Measurements from ENCODE around the gene PALB2. TPM values are rescaled to one million over a fixed set of nuclear protein-coding genes. Genes with fewer than 3 reads are reported as not detected.

Gene PALB2
- total RNA-seq, result 1 to 10 TPM; 6.3 to 6.6 TPM
- long read RNA-seq, full-length matches to known transcripts, result 3 of 8 reads
- long read RNA-seq, partial matches to known transcripts, result 3 of 8 reads
- long read RNA-seq, other reads (novel, unspliced or antisense), result 2 of 8 reads

GRCh38 chr16:23640931-23641765 lies at the start of gene PALB2, which contains the start of gene DCTN5:
PALB2 (minus strand) TSS chr16:23641310; CDS start chr16:23641157, 153 bp downstream.
DCTN5 (plus strand) TSS chr16:23641466; CDS start chr16:23641543, 77 bp downstream.
- intact Hi-C loops (cut with DNase I), result no loop called here
- DNase-seq, result peak; percentile 95
- peak; percentile 100 for ATAC-seq

GRCh38 chr16:23689442-23690187 lies 48.5 kb upstream of the PALB2 start:
- ATAC-seq, result no peak
- DNase-seq, result no peak
- intact Hi-C loops (cut with DNase I), result no loop called here

GRCh38 chr16:23687034-23687808 lies 46.1 kb upstream of the PALB2 start:
- intact Hi-C loops (cut with DNase I), result no loop called here
- ATAC-seq (no peak), DNase-seq (no peak)

GRCh38 chr16:23683487-23683886 lies 42.4 kb upstream of the PALB2 start:
- no peak for ATAC-seq
- DNase-seq, result no peak
- intact Hi-C loops (cut with DNase I), result no loop called here

GRCh38 chr16:23682181-23682580 lies 41.1 kb upstream of the PALB2 start:
- intact Hi-C loops (cut with DNase I), result no loop called here
- ATAC-seq (no peak), DNase-seq (no peak)

GRCh38 chr16:23679986-23680336 lies 38.9 kb upstream of the PALB2 start:
- intact Hi-C loops (cut with DNase I), result loop anchor here in 1 of 2 donors (5.0 kb wide), 1 partner anchor 357 kb away; no protein-coding TSS in a partner anchor
- DNase-seq, result no peak
- no peak for ATAC-seq

- intact Hi-C loops (cut with DNase I), result loop anchor here in 1 of 2 donors (5.0 kb wide), 1 partner anchor 358 kb away; no protein-coding TSS in a partner anchor
- DNase-seq (no peak), ATAC-seq (peak in 1 of 2 donors; percentile 51)
Observed at GRCh38 chr16:23679274-23679985, 38.3 kb upstream of the PALB2 start.

- intact Hi-C loops (cut with DNase I), result loop anchor here in 1 of 2 donors (5.0 kb wide), 1 partner anchor 359 kb away; no protein-coding TSS in a partner anchor
- ATAC-seq, result peak; percentile 93 to 95
- DNase-seq, result peak; percentile 78
Observed at GRCh38 chr16:23678430-23679273, 37.5 kb upstream of the PALB2 start, which contains the start of gene PLK1. PLK1 (plus strand) TSS chr16:23678889; CDS start chr16:23678933, 44 bp downstream.

- no peak for ATAC-seq
- no peak for DNase-seq
- intact Hi-C loops (cut with DNase I), result loop anchor here in 1 of 2 donors (5.0 kb wide), 1 partner anchor 360 kb away; no protein-coding TSS in a partner anchor
Observed at GRCh38 chr16:23676924-23677480, 35.9 kb upstream of the PALB2 start.

GRCh38 chr16:23673971-23674614 lies 33.0 kb upstream of the PALB2 start:
- ATAC-seq (no peak), DNase-seq (no peak)
- intact Hi-C loops (cut with DNase I), result no loop called here

GRCh38 chr16:23670137-23670776 lies 29.1 kb upstream of the PALB2 start:
- intact Hi-C loops (cut with DNase I), result no loop called here
- DNase-seq (no peak), ATAC-seq (peak in 1 of 2 donors; percentile 17)

- intact Hi-C loops (cut with DNase I), result no loop called here
- ATAC-seq (no peak), DNase-seq (no peak)
Observed at GRCh38 chr16:23668873-23669272, 27.8 kb upstream of the PALB2 start.

- DNase-seq (no peak), ATAC-seq (no peak)
- intact Hi-C loops (cut with DNase I), result no loop called here
Observed at GRCh38 chr16:23668225-23668624, 27.1 kb upstream of the PALB2 start.

- no peak for DNase-seq
- intact Hi-C loops (cut with DNase I), result no loop called here
- ATAC-seq, result no peak
Observed at GRCh38 chr16:23667355-23667659, 26.2 kb upstream of the PALB2 start.

GRCh38 chr16:23666571-23667354 lies 25.7 kb upstream of the PALB2 start:
- intact Hi-C loops (cut with DNase I), result no loop called here
- DNase-seq (no peak), ATAC-seq (no peak)

- DNase-seq (no peak), ATAC-seq (no peak)
- intact Hi-C loops (cut with DNase I), result no loop called here
Observed at GRCh38 chr16:23663918-23664317, 22.8 kb upstream of the PALB2 start.
